SH-SY5Y (cell line): ENCODE data around the gene ATP7A.

ENCODE experiments used
- GATA2 ChIP-seq: IDR thresholded peaks from 2 replicates; pipeline ENCODE4 v1.6.1; 2011; ENCODE audit warnings: mild to moderate bottlenecking, low read depth, low read length
- GATA3 ChIP-seq: IDR thresholded peaks from 2 replicates; pipeline ENCODE4 v1.6.1; 2011; ENCODE audit warnings: low read depth, mild to moderate bottlenecking, low read length, moderate library complexity

Gene ATP7A

GRCh38 chrX:77930581-77930980, 20.1 kb downstream of the ATP7A start:
- TF ChIP-seq GATA3 (no peak), GATA2 (no peak)

- TF ChIP-seq GATA2 (no peak), GATA3 (no peak)
These were observed 25.4 kb downstream of the ATP7A start for GRCh38 chrX:77935886-77936285.

GRCh38 chrX:77936299-77936698, 25.8 kb downstream of the ATP7A start:
- TF ChIP-seq GATA3 (no peak), GATA2 (no peak)

- TF ChIP-seq GATA2 (no peak), GATA3 (no peak)
These were observed 26.8 kb downstream of the ATP7A start for GRCh38 chrX:77937291-77937690.

GRCh38 chrX:77938083-77938680, 27.7 kb downstream of the ATP7A start:
- TF ChIP-seq GATA2 = no peak

- no peak for TF ChIP-seq GATA3
- no peak for TF ChIP-seq GATA2
These were observed 35.5 kb downstream of the ATP7A start for GRCh38 chrX:77945910-77946545.

- no peak for TF ChIP-seq GATA2
- no peak for TF ChIP-seq GATA3
These were observed 36.1 kb downstream of the ATP7A start for GRCh38 chrX:77946571-77946970.

GRCh38 chrX:77949840-77950239, 39.3 kb downstream of the ATP7A start:
- TF ChIP-seq GATA3 = no peak
- no peak for TF ChIP-seq GATA2

GRCh38 chrX:77952173-77952572, 41.7 kb downstream of the ATP7A start:
- no peak for TF ChIP-seq GATA2
- no peak for TF ChIP-seq GATA3

- no peak for TF ChIP-seq GATA3
- no peak for TF ChIP-seq GATA2
These were observed 42.8 kb downstream of the ATP7A start for GRCh38 chrX:77953302-77953701.

- no peak for TF ChIP-seq GATA2
- no peak for TF ChIP-seq GATA3
These were observed 43.2 kb downstream of the ATP7A start for GRCh38 chrX:77953708-77954107.

- TF ChIP-seq GATA2 = no peak
These were observed 50.1 kb downstream of the ATP7A start for GRCh38 chrX:77960567-77960966.

- TF ChIP-seq GATA3 (no peak), GATA2 (no peak)
These were observed 50.6 kb downstream of the ATP7A start for GRCh38 chrX:77961063-77961462.

- TF ChIP-seq GATA2 (no peak), GATA3 (no peak)
These were observed 51.8 kb downstream of the ATP7A start for GRCh38 chrX:77962068-77962902.

- TF ChIP-seq GATA2 = no peak
- no peak for TF ChIP-seq GATA3
These were observed 55.9 kb downstream of the ATP7A start for GRCh38 chrX:77966361-77966760.
